Measurements from ENCODE around the gene AMBRA1. TPM values are rescaled to one million over a fixed set of nuclear protein-coding genes. Genes with fewer than 3 reads are reported as not detected.

AMBRA1 gene
- total RNA-seq, 1 donor, result 18.0 TPM

DNA sequence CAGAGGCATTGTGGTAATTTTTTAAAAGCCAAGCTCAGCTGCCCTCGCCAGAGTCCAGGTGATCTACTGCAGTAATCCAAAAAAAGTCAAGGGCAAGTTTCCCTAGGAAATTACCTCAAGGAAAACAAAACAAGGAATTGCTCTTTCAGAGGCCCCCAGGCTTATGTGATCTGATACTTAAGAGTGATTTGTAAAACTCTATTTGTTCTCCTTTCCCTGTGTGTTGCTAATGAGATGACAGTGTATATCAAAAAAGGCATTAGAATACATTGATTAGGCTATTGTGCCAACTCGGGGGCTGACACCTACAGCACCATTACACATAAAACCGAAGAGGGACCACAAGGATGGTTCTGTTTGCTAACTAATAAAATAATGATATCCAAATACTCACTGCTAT, 157.7 kb downstream of the AMBRA1 start:
- no peak overlapping the region for H3K4me3 ChIP-seq (ENCODE audit: low read depth, low read length)
- DNase-seq (ENCODE audit: low read depth), result no peak
- TF ChIP-seq, protein P1, sequence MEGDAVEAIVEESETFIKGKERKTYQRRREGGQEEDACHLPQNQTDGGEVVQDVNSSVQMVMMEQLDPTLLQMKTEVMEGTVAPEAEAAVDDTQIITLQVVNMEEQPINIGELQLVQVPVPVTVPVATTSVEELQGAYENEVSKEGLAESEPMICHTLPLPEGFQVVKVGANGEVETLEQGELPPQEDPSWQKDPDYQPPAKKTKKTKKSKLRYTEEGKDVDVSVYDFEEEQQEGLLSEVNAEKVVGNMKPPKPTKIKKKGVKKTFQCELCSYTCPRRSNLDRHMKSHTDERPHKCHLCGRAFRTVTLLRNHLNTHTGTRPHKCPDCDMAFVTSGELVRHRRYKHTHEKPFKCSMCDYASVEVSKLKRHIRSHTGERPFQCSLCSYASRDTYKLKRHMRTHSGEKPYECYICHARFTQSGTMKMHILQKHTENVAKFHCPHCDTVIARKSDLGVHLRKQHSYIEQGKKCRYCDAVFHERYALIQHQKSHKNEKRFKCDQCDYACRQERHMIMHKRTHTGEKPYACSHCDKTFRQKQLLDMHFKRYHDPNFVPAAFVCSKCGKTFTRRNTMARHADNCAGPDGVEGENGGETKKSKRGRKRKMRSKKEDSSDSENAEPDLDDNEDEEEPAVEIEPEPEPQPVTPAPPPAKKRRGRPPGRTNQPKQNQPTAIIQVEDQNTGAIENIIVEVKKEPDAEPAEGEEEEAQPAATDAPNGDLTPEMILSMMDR (IDR thresholded peaks at IDR 0.05; ENCODE audit: insufficient read depth, low read length), result no peak

DNA sequence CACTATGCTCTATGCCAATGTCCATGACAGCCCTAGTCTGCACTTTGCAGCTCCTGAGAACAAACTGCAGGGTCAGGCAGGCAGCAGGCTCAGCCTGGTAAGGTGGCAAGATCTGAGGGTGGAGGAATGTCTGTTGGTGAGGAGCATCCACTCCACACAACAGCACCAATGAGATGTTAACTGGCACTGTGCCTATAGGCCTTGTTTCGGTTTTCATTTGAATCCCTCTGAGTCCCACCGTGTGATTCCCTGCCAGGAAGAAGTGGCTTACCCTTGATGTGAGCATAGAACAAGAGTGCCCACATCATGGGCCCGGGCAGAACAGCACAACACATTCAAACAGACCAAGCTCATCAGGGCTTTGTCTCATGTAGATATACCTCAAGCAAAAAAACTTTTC, 158.1 kb downstream of the AMBRA1 start:
- H3K4me3 ChIP-seq (ENCODE audit: low read depth, low read length), result no peak overlapping the region
- TF ChIP-seq, protein P1 (IDR thresholded peaks at IDR 0.05; ENCODE audit: insufficient read depth, low read length), result no peak
- DNase-seq (ENCODE audit: low read depth), result peak; percentile 13

DNA sequence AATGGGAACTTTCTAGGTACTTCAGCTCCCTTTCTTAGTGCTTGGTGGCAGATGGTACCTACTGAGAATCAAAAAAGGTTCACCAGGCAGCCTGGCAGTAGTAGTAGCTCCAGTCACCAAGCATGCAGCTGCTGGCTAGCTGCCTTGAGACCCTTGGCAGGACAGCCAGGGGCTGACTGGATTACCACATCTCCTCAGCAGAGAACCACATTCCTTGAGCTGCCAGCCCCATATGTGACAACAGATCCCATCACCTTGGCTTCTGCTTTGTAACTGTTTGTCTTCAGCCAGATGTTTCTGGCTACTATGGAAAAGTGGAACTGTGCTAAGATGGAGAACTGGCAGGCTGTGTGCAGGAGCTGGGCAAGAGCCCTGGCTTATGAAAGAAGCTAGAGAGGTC, 162.6 kb downstream of the AMBRA1 start:
- DNase-seq (ENCODE audit: low read depth), result no peak
- H3K4me3 ChIP-seq (ENCODE audit: low read depth, low read length), result no peak overlapping the region
- TF ChIP-seq, protein P1 (IDR thresholded peaks at IDR 0.05; ENCODE audit: insufficient read depth, low read length), result no peak

DNA sequence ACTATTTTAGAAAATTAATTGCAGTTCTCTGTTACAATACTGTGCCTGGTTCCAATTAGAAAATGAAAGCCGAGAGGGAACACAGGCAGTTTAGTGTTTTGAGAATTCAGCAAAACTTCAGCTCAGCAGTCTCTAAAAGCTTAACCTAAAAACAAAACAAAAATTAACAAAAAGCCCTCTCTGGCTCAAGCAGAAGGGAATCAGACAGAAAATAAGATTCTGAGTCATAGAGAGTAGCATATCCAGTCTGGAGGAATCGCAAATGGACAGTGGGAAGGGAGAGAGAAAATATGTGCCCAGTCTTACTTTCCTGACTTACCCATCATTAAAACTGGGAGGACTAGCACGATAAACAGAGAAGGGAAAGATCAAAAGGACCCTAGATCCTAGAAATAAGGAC, 164.1 kb downstream of the AMBRA1 start:
- no peak overlapping the region for H3K4me3 ChIP-seq (ENCODE audit: low read depth, low read length)
- TF ChIP-seq, protein P1 (IDR thresholded peaks at IDR 0.05; ENCODE audit: insufficient read depth, low read length), result no peak
- DNase-seq (ENCODE audit: low read depth), result no peak

DNA sequence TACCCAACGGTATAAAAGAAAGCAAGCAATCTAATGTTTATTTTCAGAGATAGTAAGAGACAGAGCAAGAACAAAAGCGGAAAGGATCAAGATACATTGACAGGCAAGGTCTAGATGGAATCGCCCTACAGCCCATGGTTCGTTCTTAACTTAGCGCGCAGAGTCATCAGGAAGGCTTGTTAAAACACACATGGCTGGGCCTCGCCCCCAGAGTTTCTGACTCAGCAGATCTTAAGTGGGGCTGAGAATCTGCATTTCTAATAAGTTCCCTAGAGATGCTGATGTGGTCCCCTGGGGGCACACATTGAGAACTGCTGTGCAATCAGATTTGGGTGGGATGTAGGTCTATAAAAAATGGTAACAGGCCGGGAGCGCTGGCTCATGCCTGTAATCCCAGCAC, 166.5 kb downstream of the AMBRA1 start:
- TF ChIP-seq, protein P1 (IDR thresholded peaks at IDR 0.05; ENCODE audit: insufficient read depth, low read length), result no peak
- H3K4me3 ChIP-seq (ENCODE audit: low read depth, low read length), result no peak overlapping the region
- DNase-seq (ENCODE audit: low read depth), result no peak

DNA sequence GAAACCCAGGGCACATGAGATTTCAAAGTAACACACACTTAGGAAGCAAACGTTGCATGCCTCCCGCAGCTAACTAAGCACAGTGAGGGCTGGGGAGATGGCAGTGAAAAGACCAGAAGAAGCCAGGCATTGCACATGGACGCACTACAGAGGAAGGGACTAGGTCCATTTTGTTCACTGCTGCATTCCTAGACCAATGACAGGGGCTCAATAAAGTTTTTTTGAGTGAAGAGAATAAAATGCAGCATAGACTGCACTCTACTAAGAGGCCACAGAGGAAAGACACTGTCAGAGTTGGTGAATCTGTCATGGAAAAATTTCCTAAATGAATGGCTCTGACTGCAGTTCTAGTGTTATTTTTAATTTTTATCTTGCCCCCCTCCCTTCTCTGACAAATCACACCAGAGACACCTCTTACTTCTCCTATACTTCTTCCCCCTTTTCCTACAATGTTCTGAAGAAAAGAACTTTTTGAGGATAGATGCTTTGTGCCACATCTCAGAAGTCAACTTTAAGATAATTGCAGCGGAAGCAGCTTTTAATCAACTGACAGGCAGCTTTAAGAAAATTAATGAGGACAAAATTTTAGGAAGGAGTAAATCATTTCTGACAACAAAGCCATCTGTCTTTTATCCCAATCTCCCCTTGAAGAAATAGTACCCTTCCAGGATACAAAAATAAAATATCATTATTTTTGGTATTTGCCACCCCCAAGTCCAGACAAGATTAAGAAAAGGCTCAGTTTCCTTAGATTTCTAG, 167.4 kb downstream of the AMBRA1 start:
- no peak for DNase-seq (ENCODE audit: low read depth)
- no peak overlapping the region for H3K4me3 ChIP-seq (ENCODE audit: low read depth, low read length)
- TF ChIP-seq, protein P1 (IDR thresholded peaks at IDR 0.05; ENCODE audit: insufficient read depth, low read length), result no peak

DNA sequence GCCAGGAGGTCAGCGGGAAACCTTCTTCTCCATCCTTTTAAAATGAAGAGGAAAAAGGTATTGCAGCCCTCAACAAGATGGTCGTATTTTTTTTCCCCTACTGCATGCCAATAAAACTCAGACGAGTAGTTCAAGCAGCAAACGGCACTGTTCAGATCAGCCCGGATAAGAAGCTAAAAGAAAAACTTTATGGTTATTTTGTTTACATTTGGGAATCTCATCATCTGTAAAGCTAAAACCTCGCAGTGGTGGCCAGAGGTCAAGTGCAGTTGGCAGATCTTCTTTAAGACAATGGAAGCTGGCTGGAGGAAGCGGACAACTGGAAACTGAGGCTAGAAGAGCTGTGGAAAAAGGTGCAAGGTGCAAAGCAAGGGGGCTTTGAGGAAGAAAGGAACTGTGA, 171.2 kb downstream of the AMBRA1 start:
- TF ChIP-seq, protein P1 (IDR thresholded peaks at IDR 0.05; ENCODE audit: insufficient read depth, low read length), result no peak
- no peak for DNase-seq (ENCODE audit: low read depth)

More for the DNA sequence above, 171.2 kb downstream of the AMBRA1 start:
- no peak overlapping the region for H3K4me3 ChIP-seq (ENCODE audit: low read depth, low read length)

Measured in fibroblast of the aortic adventitia (primary cell).